Karpas-422 (cell line): ENCODE measurements around the gene HACD1. TPM values are rescaled to one million over a fixed set of nuclear protein-coding genes. Genes with fewer than 3 reads are reported as not detected.

Experiments
- DNase-seq: peaks from one replicate; pipeline ENCODE4 v3.0.0-alpha.2; 2015
- H2AFZ ChIP-seq: fragments of 200-600 bp; sonication (generic); 2 replicates; pipeline ENCODE4 v1.6.1; 2014; ENCODE audit warnings: antibody characterized with exemption, low read length, mixed read lengths
- H3K27ac ChIP-seq: fragments of 200-600 bp; sonication (generic); 2 replicates; pipeline ENCODE4 v1.5.1; 2014; ENCODE audit warnings: mild to moderate bottlenecking, low read length, moderate library complexity
- H3K27me3 ChIP-seq: fragments of 200-600 bp; sonication (generic); 2 replicates; pipeline ENCODE4 v1.6.1; 2014; ENCODE audit warnings: low read length, mixed read lengths
- H3K36me3 ChIP-seq: fragments of 200-600 bp; sonication (generic); 2 replicates; pipeline ENCODE4 v1.6.1; 2014; ENCODE audit warnings: low read length, mixed read lengths; ENCODE audit not compliant: insufficient read depth
- H3K4me1 ChIP-seq: fragments of 200-600 bp; sonication (generic); 2 replicates; pipeline ENCODE4 v1.6.1; 2014; ENCODE audit warnings: mild to moderate bottlenecking, low read length, mixed read lengths
- H3K4me2 ChIP-seq: fragments of 200-600 bp; sonication (generic); 2 replicates; pipeline ENCODE4 v1.6.1; 2014; ENCODE audit warnings: low read length, low read depth, mild to moderate bottlenecking; ENCODE audit not compliant: poor library complexity, severe bottlenecking
- H3K4me3 ChIP-seq: fragments of 200-600 bp; sonication (generic); 2 replicates; pipeline ENCODE4 v1.5.1; 2014; ENCODE audit warnings: mild to moderate bottlenecking, antibody characterized with exemption, low read length, mixed read lengths
- H3K79me2 ChIP-seq: fragments of 200-600 bp; sonication (generic); 2 replicates; pipeline ENCODE4 v1.6.1; 2014; ENCODE audit warnings: mild to moderate bottlenecking, low read length, mixed read lengths
- H3K9ac ChIP-seq: fragments of 200-600 bp; sonication (generic); 2 replicates; pipeline ENCODE4 v1.6.0; 2014; ENCODE audit warnings: low read length
- H3K9me2 ChIP-seq: fragments of 200-600 bp; sonication (generic), shearing (Covaris generic); replicated peaks from 2 replicates; pipeline ENCODE4 v1.6.0; 2014; ENCODE audit warnings: mild to moderate bottlenecking, low read length, moderate library complexity; ENCODE audit not compliant: insufficient read depth
- H3K9me3 ChIP-seq: fragments of 300-700, 200-600 bp; sonication (generic); 2 replicates; pipeline ENCODE4 v1.6.1; 2014; ENCODE audit warnings: low read length, mixed read lengths
- H4K20me1 ChIP-seq: fragments of 200-600 bp; sonication (generic); 2 replicates; pipeline ENCODE4 v1.6.1; 2014; ENCODE audit warnings: mild to moderate bottlenecking, antibody characterized with exemption, low read length, low read depth; ENCODE audit not compliant: insufficient read depth
- total RNA-seq: library from RNA; depleted of rRNA; stranded (reverse); fragments of >200 nt; shearing (Covaris generic); gene quantifications from 2 replicates; pipeline ENCODE4 v1.2.3, GENCODE V29; 2014; ENCODE audit warnings: low replicate concordance; rRNA removed

HACD1 gene, protein sequence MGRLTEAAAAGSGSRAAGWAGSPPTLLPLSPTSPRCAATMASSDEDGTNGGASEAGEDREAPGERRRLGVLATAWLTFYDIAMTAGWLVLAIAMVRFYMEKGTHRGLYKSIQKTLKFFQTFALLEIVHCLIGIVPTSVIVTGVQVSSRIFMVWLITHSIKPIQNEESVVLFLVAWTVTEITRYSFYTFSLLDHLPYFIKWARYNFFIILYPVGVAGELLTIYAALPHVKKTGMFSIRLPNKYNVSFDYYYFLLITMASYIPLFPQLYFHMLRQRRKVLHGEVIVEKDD
- total RNA-seq, result not detected in 2 replicates

DNA sequence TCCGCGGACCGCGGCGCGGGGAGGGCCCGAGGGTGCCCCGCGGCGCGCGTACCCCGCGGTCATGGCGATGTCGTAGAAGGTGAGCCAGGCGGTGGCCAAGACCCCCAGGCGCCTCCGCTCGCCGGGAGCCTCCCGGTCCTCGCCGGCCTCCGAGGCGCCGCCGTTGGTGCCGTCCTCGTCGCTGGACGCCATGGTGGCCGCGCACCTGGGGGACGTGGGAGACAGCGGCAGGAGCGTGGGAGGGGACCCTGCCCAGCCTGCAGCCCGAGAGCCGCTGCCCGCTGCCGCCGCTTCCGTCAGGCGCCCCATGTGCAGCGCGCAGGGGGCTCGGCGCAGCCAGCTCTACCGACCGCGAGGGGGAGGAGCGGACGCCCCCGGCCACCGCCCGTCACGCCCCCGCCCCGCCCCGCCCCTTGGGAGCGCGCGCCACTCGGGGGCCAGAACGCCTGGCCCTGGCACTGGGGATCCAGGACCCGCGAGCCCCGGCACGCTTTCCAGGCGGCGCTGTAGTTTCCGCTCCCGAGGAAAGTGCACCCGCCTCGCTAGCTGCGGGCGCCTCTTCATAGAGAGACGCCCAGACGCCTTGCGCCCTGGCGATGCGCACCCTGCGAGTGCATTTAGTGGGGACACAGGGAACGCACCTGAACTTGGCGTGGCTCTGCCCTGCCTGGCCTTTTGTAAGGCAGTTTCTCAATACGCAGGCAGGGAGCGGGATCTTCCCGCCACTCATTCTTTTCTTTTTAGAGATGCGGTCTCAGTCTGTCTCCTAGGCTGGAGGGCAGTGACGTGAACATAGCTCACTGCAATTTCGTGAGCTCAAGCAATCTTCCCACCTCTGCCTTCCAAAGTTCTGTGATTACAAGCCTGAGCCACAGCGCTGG lies at the start of gene HACD1:
Gene HACD1, minus strand, starts transcription at position 344 of the 881 bp plus-strand sequence. Its CDS starts 35 bp downstream, at position 309.
- no peak for DNase-seq
- Histone ChIP-seq H3K4me3 (no peak within 1 kb of the TSS), H2AFZ (no peak within 1 kb of the TSS)

DNA sequence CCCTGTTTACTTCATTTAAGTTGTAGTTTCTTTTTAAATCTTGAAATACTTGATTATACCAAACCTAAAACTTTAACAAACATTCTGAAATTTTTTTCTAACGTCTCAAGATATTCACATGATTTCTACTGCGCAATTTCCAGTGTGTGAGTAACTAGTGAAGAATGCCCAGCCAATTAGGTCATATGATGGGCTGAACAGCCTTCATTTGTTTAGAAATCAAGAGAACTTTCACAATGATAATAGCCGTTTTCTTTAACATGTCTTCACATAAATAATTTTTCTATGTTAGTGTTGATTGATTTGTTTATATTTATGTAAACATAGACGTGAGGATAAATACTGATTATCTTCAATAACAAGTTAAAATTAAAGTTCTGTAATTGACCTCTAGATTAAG lies 48.6 kb upstream of the HACD1 start:
- 0 out of 2 replicates have a peak, but pooled peaks cover 8% of the 10 kb centered on the region for H4K20me1 ChIP-seq
- peaks cover 7% of the 10 kb centered on the region; the same call in 1 of the 2 replicates for H3K36me3 ChIP-seq
- H3K9me3 ChIP-seq, result no peaks in the 10 kb centered on the region
- no peak overlapping the region for H3K27ac ChIP-seq
- no peaks in the 10 kb centered on the region for H3K9me2 ChIP-seq
- no peak for DNase-seq
- H3K4me2 ChIP-seq, result no peak overlapping the region
- no peak overlapping the region for H3K9ac ChIP-seq
- no peak overlapping the region for H3K4me3 ChIP-seq
- H3K79me2 ChIP-seq, result peaks cover 76% of the 10 kb centered on the region
- no peak overlapping the region for H2AFZ ChIP-seq
- no peaks in the 10 kb centered on the region for H3K27me3 ChIP-seq
- peaks cover 10% of the 10 kb centered on the region for H3K4me1 ChIP-seq

More for the DNA sequence above, at the start of gene HACD1:
- H3K4me1 ChIP-seq, result no peaks in the 10 kb centered on the region
- H3K27ac ChIP-seq, result no peak within 1 kb of the TSS
- no peaks in the 10 kb centered on the region for H3K27me3 ChIP-seq
- H4K20me1 ChIP-seq, result no peaks in the 10 kb centered on the region
- H3K79me2 ChIP-seq, result no peaks in the 10 kb centered on the region
- H3K9ac ChIP-seq, result no peak within 1 kb of the TSS
- H3K36me3 ChIP-seq, result no peaks in the 10 kb centered on the region
- no peaks in the 10 kb centered on the region for H3K9me3 ChIP-seq
- no peak within 1 kb of the TSS for H3K4me2 ChIP-seq
- no peaks in the 10 kb centered on the region for H3K9me2 ChIP-seq

DNA sequence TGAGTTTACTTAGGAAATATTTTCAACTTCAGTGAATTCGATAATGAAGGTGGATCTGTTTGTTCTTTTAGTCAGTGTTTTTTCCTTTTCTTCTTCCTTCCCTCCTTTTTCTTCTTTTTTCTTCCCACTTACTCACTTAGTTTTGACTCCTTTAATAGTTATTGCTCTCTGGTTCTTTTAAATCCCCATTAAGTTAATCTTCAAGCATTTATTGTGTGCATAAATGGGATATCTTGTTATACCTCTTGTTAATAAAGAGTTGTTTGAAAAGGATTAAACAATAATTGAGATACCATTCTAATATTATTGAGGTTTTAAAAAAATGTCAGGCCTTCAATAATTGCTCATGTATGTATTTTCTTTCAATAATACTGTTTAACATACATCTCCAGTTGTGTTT lies 46.3 kb upstream of the HACD1 start:
- Histone ChIP-seq H2AFZ (no peak overlapping the region), H3K36me3 (peaks cover 11% of the 10 kb centered on the region; the same call in 1 of the 2 replicates), H4K20me1 (0 out of 2 replicates have a peak, but pooled peaks cover 8% of the 10 kb centered on the region), H3K9ac (no peak overlapping the region), H3K4me1 (no peaks in the 10 kb centered on the region), H3K27ac (no peak overlapping the region), H3K4me3 (no peak overlapping the region), H3K79me2 (peaks cover 77% of the 10 kb centered on the region), H3K9me3 (no peaks in the 10 kb centered on the region), H3K9me2 (no peaks in the 10 kb centered on the region), H3K4me2 (no peak overlapping the region), H3K27me3 (no peaks in the 10 kb centered on the region)
- DNase-seq, result no peak

DNA sequence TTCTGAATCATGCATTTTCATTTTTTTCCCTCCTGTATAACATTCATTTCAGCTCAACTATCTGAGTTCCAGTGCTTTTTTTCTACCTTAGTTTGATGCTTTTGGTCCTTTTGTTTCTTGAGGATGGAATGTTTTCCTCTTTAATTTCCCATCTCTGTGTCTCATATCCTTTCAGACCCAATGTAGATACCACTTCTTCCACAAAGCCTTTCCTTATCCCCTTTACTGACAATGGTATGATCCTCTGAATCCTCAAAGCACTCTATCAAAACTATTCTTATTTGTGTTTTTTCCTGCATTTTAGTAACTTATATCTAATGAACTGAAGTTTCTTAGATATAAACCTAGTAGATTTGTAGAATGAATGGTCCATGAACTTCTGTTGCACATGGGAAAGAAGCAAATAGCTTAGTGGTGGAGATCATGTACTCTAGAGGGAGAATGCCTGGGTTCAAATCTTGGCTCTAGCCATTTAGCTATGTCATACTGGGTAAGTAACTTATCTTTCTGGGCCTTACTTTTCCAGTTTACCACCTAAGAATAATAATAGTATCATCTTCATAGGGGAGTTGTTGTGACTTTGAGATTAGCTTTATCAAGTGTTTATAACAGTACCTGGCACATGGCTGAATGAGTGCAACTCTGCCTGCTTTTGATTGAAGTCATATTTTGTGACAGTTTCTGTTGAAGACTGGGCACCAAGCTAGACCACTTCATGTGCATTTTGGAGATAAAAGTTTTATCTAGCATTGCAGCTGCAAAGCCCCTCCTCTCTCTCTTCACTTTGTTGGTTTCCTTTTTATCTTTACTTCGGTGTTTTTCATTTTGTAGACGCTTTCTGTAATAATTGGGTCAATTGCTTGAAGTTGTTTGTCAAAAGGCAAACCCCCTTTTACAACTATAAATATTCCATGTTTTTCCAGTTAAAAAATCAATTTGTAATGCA lies 45.3 kb upstream of the HACD1 start:
- H3K79me2 ChIP-seq, result peaks cover 77% of the 10 kb centered on the region
- H4K20me1 ChIP-seq, result 0 out of 2 replicates have a peak, but pooled peaks cover 3% of the 10 kb centered on the region

DNA sequence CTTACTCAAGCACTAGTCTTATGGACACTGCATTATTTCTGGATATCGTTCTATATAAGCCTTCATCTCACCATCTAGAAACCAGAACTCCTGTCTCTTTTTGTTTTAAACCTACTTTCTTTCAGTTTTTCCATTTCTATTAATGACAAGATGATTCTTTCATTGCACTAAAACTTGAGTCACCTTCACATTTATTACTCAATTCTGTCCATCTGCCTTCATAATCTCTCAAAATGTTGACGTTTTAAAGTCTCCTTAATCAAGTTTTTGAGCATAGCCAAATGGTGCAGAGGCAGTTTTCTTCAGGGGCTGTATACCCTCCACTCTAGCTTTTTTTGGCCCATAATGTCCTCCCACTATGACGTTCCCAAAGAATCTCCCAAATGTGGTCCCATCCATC lies 44.3 kb upstream of the HACD1 start:
- DNase-seq, result no peak
- Histone ChIP-seq H3K4me3 (no peak overlapping the region), H4K20me1 (no peaks in the 10 kb centered on the region), H3K4me1 (no peaks in the 10 kb centered on the region), H3K27me3 (no peaks in the 10 kb centered on the region), H3K9me3 (no peaks in the 10 kb centered on the region), H3K36me3 (peaks cover 11% of the 10 kb centered on the region; the same call in 1 of the 2 replicates), H2AFZ (no peak overlapping the region), H3K9me2 (no peaks in the 10 kb centered on the region), H3K79me2 (peaks cover 80% of the 10 kb centered on the region), H3K9ac (no peak overlapping the region), H3K27ac (no peak overlapping the region), H3K4me2 (no peak overlapping the region)

More for the DNA sequence above, 45.3 kb upstream of the HACD1 start:
- no peak overlapping the region for H3K9ac ChIP-seq
- no peaks in the 10 kb centered on the region for H3K4me1 ChIP-seq
- H3K9me3 ChIP-seq, result no peaks in the 10 kb centered on the region
- H3K27ac ChIP-seq, result no peak overlapping the region
- no peak for DNase-seq
- no peak overlapping the region for H3K4me2 ChIP-seq
- no peak overlapping the region for H2AFZ ChIP-seq
- H3K36me3 ChIP-seq, result peaks cover 11% of the 10 kb centered on the region; the same call in 1 of the 2 replicates
- no peaks in the 10 kb centered on the region for H3K9me2 ChIP-seq
- H3K27me3 ChIP-seq, result no peaks in the 10 kb centered on the region
- H3K4me3 ChIP-seq, result no peak overlapping the region

DNA sequence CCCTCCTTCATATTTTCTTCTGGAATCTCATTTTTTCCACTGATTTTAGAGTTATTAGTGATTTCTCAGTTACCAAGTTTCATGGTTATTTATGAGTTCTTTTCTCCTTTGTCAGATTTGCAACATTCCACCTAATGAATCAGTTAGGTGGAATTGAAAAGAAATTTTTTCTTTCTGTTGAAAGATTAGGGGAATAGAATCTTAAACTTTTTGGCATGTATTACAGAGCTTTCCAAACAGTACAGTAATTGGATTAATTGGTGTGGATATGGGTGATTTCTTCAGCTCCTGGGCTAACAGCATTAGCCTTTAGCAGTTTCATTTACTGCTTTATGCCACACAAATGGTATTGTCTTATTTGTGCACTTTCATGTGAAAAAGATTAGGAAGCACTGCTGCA lies 43.7 kb upstream of the HACD1 start:
- Histone ChIP-seq H3K79me2 (peaks cover 82% of the 10 kb centered on the region), H2AFZ (no peak overlapping the region), H3K4me1 (no peaks in the 10 kb centered on the region), H3K27me3 (no peaks in the 10 kb centered on the region), H4K20me1 (no peaks in the 10 kb centered on the region), H3K27ac (no peak overlapping the region), H3K9me2 (no peaks in the 10 kb centered on the region), H3K36me3 (peaks cover 11% of the 10 kb centered on the region; the same call in 1 of the 2 replicates), H3K9me3 (no peaks in the 10 kb centered on the region), H3K4me2 (no peak overlapping the region), H3K4me3 (no peak overlapping the region), H3K9ac (no peak overlapping the region)
- no peak for DNase-seq

DNA sequence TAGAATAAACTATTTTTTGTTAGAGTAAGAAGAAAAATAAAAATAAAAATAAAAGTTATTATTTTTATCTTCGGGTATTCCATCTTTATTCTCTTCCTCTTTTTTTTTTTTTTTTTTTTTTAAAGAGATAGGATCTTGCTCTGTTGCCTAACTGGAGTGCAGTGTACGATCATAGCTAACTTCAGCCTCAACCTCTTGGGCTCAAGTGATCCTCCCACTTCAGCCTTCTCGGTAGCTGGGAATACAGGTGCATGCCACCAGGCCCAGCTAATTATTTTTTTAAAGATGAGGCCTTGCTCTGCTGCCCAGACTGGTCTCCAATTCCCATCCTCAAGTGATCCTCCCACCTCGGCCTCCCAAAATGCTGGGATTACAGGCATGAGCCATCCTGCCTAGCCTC lies 42.2 kb upstream of the HACD1 start:
- Histone ChIP-seq H2AFZ (no peak overlapping the region), H3K9me3 (no peaks in the 10 kb centered on the region), H3K27ac (no peak overlapping the region), H3K4me1 (no peaks in the 10 kb centered on the region), H3K9ac (no peak overlapping the region), H3K4me3 (no peak overlapping the region), H3K36me3 (peaks cover 11% of the 10 kb centered on the region; the same call in 1 of the 2 replicates), H3K4me2 (no peak overlapping the region), H3K9me2 (no peaks in the 10 kb centered on the region), H4K20me1 (no peaks in the 10 kb centered on the region), H3K79me2 (peaks cover 88% of the 10 kb centered on the region), H3K27me3 (no peaks in the 10 kb centered on the region)
- no peak for DNase-seq
